Activated gamma-delta T cell treated with Interleukin-2 at 50 U/mL for 16 hours (primary cell): ENCODE measurements around the gene TRAPPC2L.

Experiments
- DNase-seq: peaks from one replicate; pipeline ENCODE4 v3.0.0-alpha.2; 2020

Gene TRAPPC2L

GRCh38 chr16:88839745-88840599 lies 17.0 kb upstream of the TRAPPC2L start:
- DNase-seq, result no peak

GRCh38 chr16:88840600-88841215 lies 16.2 kb upstream of the TRAPPC2L start:
- no peak for DNase-seq

DNA sequence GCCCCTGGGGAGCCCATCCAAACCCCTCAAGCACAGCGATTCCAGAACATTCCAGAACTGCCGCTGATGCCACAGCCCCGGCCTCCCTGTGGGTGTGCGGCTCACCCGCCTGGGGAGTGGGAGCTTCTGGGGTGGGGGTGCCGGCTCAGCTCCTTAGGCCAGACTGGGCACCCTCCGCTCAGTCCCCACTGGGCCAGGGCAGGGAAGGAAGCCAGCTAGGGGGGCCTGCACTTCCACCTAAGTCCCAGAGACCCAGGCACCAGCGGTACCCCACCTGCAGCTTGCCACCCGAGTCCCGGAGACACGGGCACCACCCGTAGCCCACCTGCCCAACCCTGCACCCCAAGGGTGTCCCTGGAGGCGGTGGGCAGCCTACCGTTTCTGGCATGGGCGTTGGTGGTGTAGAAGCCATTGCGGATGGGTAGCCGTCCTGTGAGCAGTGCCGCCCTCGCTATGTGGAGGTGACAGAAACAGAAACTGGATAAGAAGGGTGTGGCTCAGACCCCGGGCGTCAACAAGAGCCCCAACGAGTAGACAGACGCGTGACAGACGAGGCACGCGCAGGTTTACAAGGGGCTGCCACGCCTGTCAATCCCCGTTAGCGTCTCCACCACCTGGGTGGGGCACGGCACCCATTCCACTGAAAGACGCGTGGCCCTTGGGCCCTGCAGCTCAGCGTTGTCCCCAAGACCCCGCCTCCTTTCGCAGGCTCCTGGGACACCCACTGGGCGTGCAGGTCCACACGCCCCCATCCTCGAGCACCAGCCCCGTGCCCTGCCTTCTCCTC lies 15.2 kb upstream of the TRAPPC2L start:
- no peak for DNase-seq

DNA sequence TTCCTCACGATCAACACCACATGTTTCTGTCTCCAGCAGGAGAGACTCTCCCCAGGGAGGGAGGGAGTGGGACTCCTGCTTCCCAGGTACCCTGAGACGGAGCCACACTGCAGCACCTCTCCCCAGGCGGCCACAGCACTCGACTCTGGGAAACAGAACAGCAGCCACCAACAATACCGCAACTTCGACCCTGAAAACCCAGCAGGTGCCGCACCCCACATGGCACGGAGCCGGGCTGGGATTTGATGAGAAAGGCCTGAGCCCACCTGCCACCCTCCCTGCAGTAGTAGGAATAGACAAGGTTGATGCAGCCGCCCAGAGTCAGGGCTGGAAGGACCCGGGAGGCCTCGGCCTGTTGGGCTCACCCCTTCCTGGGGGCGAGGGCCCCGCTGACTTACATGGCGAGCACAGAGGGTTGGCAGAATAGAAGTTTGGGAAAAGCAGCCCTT lies 14.6 kb upstream of the TRAPPC2L start:
- no peak for DNase-seq

DNA sequence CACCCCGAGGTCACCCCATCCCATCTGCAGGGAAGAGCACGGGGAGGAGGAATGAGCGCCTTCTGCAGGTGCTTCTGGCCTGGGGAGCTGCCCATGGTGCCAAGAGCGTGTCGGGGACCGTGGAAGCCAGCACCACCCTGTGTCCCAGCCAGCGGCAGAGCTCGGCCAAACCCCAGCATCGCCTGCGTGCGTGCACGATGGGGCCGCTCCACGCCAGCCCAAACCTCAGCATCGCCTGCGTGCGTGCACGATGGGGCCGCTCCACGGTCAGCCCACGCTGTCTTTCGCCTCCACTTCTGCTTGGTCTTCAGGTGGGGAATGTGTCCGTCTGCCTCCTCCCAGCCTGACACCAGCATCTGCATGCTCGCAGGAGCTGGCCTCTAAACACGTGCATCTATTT lies 14.1 kb upstream of the TRAPPC2L start:
- DNase-seq, result no peak

- DNase-seq, result no peak
Measured at GRCh38 chr16:88843256-88843655, 13.7 kb upstream of the TRAPPC2L start.

DNA sequence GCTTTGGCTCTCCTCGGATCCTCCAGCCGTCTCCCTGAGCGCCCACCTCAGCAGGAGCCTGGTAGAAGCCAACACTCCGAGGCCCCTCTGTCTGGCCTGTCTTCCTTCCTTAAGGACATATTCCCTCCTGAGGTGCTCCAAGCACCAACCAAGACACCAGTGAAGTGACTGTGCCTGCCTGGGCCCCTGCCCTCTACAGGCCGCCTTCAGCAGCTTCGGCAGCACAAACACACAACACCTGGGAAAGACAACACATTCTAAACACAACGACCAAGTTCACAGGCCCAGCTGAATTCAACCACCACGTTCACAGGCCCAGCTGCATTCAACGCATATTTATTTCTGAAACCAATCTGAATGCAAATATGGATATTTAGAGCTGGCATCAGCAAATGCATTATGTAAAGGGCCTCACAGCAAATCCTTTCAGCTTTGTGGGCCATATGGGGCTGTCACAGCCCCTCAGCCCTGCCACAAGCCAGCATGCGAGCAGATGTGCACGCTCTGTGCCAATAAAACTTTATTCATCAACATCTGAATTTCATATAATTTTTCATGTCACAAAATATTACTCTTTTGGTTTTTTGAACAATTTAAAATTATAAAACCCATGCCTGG lies 12.4 kb upstream of the TRAPPC2L start:
- no peak for DNase-seq

DNA sequence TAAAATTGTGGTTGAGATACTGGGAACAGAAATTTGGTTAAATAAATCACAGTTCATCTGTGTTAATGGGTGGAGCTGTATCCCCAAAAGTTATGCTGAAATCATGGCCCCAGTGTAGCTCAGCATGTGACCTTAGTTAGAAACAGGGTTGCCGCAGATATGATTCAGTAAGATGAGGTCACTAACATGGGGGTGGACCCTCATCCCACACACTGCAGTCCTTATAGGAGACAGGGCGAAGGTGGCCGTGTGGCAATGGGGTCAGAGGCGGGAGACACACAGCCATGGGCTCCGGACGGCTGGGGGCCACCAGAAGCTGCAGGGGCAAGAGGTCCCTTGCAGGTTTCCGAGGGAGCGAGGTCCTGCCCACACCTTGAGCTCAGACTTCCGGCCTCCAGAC lies 10.8 kb upstream of the TRAPPC2L start:
- no peak for DNase-seq

- DNase-seq, result no peak
Measured at GRCh38 chr16:88847654-88848053, 9.3 kb upstream of the TRAPPC2L start.

- DNase-seq, result no peak
Measured at GRCh38 chr16:88848557-88848956, 8.4 kb upstream of the TRAPPC2L start.

GRCh38 chr16:88850531-88851199 lies 6.3 kb upstream of the TRAPPC2L start:
- no peak for DNase-seq

DNA sequence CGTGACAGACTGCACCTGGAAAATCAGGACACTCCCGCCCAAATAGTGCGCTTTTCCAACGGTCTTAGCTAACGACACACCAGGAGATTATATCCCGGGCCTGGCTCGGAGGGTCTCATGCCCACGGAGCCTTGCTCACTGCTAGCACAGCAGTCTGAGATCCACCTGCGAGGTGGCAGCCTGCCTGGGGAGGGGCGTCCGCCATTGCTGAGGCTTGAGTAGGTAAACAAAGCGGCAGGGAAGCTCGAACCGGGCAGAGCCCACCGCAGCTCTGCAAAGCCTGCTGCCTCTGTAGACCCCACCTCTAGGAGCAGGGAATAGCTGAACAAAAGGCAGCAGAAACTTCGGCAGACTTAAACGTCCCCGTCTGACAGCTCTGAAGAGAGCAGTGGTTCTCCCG lies 5.3 kb upstream of the TRAPPC2L start:
- no peak for DNase-seq

DNA sequence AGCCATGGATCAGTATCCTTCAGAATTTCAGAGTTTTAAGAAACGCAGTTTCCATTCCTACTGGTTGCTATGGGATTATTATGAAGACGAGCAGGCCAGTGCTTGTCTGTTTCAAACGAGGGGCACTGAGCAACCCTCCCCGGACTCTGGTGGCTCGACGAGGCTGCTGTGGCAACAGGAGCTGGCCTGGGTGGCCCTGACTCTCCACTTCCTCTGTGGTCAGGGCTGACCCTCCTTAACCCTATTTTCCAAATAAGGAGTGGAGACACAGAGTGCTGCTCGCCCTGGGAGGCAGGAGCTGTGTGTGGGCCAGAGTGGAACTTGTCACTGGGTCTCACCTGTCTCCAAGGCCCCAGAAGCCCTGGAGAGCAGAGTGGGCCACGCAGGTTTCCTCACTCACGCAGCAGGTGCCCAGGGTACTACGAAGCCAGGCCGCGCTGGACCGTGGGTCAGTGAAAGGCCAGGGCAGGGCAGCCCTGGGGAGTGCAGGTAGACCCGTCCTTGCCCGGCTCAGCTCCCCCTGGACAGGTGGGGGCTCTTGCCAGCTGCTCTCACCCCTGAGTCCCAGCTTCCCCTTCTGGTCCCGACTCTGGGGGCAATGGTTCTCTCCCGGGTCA lies 3.5 kb upstream of the TRAPPC2L start:
- no peak for DNase-seq

DNA sequence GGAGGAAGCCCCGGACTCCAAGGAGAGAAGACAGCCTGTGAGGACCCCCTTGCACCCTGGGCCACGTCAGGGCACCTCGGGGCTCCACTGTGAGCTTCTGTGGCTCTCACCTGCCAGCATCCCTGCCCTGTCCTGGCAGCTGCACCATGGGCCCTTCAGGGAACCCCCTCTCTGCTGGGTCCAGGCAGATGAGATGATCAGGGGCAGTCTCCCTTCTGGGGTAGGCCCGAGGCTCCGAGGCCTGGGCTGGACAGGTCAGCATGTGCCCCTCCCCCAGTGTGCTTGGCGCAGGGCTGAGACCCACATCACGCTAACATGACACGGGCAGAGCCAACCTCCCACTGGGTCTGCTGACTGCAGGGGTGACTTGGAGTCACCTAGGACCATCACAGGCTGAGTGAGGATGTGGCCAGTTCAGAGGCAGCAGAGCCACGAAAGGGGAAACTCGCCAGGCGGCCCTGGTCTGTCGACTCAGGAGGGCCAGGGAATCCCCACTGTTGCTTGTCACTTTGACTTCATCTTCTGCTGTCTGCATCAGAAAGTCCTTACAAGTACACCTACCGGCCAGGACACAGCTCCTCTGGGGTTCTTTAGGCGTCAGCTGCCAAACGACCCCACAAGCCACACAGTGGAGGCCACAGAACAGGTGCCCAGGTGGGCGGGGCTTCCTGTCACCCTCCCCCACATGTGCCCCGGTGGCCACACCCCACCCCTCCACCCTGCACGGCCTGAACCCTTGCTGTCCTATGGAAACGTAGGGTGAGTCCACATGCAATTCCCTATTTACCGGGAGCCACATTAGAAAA lies 2.4 kb upstream of the TRAPPC2L start:
- DNase-seq, result peak; percentile 26

DNA sequence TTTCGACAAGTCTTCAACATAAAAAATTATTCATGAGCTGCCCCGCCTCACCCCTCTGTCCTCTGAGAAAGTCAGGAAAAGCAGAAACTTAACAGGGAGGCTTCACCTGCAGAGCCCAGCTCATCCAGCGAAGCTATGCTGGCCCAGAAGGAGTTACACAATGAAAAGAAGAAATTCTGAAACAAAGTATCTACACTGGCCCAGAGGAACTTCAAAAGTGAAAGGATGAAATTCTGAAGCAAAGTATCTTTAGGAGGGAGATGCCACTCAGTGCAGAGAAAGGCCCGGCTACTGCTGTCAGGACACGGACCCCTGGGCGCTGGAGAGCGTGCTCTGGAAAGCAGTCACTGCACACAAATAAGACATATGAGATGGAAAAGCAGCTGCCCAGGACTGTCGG lies 1.8 kb upstream of the TRAPPC2L start:
- DNase-seq, result no peak

GRCh38 chr16:88855736-88856121 lies 1.2 kb upstream of the TRAPPC2L start:
- no peak for DNase-seq

DNA sequence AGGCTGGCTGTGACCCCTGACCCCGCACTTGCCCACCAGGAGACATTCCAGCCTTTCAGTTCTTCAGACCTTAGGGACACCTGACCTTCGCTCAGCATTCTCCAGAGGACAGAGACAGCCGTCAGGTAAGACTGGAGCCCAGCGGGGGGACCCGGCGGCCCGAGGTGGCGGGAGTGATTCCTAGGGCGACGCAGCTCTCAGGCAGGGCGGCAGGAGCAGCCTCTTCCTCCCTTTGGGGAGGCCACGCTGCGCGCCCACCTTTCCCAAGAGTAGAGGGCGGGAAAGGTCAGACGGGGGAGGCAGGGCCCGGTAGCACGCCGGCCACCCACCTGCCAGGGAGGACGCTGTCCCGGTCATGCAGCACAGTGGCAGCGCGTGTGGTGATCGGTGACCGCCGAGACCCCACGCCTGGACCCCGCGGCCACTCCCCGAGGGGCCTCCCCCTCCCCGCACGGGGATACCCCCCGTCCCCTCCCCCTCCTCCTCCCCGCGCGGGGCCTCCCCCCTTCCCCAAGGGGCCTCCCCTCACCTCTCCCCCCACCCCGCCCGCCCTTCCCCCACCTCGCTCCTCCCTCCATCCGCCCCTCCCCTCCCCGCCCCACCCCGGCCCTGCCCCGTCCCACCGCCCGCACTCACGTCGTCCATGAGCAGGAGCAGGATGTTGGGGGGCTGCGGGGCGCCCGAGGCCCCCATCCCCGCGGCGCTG lies 652 bp upstream of the TRAPPC2L start:
- DNase-seq, result no peak

- peak; percentile 62 for DNase-seq
Measured at GRCh38 chr16:88857728-88858339, 907 bp downstream of the TRAPPC2L start.

DNA sequence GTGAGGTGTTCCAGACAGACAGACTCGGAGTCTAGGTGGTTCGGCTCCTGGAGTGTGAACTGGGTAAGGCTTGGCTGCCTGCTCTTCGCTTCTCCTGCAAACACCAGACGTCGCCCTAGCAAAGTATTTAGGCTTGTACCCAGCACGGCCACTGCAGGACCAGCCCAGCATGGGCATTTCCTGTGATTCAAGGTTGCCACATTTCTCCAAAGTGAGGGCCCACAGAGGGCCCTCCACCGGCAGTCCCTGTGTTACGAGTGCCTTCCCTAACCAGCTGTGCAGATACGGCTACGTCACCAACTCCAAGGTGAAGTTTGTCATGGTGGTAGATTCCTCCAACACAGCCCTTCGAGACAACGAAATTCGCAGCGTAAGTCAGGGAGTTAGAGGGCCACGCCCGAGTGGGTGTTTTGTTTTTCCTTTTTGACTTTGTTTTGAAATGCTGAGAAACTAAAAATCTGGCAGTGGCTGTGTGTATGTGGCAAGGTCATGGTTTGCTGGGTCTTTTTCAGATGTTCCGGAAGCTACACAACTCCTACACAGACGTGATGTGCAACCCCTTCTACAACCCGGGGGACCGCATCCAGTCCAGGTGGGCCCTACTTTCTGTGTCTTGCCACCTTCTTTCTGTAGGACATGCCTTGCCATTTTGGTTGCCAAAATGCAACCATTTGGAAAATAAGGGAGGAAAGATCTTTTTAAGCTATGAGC lies 2.6 kb downstream of the TRAPPC2L start:
- DNase-seq, result no peak

- DNase-seq, result no peak
Measured at GRCh38 chr16:88861359-88861758, 4.4 kb downstream of the TRAPPC2L start.
